HG02798 (cell line): ENCODE results near the gene TTC3.
A peak's percentile ranks its signal among the peaks of the same experiment; 100 is the strongest.
"Not testable (repeated sequence)": the region's sequence is repeated elsewhere in the genome, so short reads cannot be mapped to it uniquely, and the experiment has no call there.

Experiments used
- ATAC-seq: cut with Tn5 transposase; IDR thresholded peaks from one replicate; pipeline ENCODE4 v1.9.1; 2021; ENCODE audit warnings: mild to moderate bottlenecking; ENCODE audit not compliant: unreplicated experiment, poor library complexity

Gene TTC3

DNA sequence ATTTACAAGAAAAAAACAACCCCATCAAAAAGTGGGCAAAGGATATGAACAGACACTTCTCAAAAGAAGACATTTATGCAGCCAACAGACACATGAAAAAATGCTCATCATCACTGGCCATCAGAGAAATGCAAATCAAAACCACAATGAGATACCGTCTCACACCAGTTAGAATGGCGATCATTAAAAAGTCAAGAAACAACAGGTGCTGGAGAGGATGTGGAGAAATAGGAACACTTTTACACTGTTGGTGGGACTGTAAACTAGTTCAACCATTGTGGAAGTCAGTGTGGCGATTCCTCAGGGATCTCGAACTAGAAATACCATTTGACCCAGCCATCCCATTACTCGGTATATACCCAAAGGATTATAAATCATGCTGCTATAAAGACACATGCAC is 70.3 kb downstream of the TTC3 start:
- not testable (repeated sequence) for ATAC-seq

DNA sequence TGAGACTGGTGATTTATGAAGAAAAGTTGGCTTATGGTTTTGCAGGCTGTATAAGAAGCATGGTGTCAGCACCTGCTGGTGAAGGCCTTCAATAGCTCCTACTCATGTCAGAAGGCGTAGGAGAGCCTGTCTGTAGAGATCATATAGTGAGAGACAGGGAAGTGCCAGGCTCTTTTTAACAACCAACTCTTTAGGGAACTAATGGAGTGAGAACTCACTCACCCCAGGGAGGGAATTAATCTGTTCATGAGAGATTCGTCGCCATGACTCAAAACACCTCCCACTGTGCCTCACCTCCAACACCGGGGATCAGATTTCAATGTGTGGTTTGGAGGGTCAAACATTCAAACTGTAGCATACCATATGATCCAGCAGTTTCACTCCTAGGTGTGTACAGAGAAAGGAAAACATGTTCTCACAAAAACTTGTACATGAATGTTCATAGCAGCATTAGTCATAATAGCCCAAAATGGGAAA is 72.6 kb downstream of the TTC3 start:
- no peak for ATAC-seq

- ATAC-seq: no peak
Measured at GRCh38 chr21:37146320-37147235, 73.5 kb downstream of the TTC3 start.

DNA sequence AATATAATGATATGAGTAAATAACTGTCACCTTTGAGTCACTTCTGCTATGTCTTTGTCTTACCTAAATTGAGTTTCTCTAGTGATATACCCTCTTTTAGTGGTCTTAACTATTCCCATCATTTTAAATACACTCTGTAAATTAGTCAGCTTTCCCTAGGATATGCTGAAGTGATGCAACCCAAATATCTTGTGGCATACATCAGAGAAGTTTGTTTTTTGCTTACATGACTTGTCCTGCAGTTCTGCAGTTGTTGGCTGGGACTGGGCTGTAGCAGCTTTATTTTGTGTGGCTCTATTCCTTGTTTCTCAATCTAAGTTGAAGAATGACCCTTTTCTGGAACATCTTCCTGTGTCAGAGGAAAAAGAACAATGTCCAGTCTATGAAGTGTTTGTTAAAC is 76.4 kb downstream of the TTC3 start:
- no peak for ATAC-seq

DNA sequence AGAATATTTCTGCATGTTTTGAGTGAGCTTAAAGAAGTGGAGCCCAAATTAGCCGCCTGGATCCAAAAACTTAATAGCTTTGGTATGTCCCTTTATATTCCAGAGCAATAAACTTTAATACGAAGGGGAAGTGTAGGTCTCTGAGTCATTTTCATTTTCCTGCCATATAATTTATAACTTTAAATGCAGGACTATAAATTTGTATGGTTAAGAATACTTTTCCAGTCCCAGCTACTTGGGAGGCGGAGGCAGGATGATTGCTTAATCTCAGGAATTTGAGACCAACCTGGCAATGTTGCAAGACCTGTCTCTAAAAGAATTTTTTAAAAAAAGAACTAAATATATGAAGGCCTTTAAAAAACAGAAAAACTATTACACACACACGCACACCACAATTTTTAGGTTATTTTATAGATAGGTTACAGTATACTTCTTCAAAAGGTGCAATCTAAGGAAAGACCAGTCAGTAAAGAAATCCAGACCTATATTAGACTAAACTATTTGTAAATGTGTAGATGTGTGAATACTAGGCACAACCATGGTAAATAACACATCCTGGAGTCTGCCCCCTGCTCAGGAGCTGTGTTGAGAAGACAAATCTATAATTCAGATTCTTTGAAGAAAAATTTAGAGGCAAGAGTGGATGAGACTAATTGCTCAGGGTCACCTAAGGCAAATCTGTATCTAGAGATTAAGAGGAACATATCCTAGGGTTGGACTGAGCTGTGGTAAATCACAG is 80.3 kb downstream of the TTC3 start:
- ATAC-seq: no peak

DNA sequence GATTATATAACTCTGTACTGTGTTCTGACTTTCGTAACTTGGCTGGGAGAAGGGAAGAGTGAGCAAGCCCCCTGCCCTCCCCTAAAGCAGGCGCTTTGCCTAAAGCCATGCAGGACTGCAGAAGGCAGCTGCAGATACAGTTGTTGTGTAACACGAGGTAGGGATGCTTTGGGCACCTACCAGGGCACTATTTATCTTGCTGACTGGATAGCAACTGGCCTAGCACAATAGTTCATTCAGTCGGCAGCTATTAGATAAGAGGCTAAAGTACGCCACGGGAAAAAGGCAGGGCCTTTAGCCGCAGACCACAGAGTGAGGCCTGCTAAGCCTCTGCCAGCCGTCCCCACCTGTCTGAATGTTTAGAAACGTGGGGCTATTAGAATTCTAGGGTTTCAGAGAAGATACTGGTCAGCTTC is 80.9 kb downstream of the TTC3 start:
- ATAC-seq: no peak

GRCh38 chr21:37155186-37155585 is 82.1 kb downstream of the TTC3 start:
- no peak for ATAC-seq

GRCh38 chr21:37157938-37158337 is 84.9 kb downstream of the TTC3 start:
- no peak for ATAC-seq

DNA sequence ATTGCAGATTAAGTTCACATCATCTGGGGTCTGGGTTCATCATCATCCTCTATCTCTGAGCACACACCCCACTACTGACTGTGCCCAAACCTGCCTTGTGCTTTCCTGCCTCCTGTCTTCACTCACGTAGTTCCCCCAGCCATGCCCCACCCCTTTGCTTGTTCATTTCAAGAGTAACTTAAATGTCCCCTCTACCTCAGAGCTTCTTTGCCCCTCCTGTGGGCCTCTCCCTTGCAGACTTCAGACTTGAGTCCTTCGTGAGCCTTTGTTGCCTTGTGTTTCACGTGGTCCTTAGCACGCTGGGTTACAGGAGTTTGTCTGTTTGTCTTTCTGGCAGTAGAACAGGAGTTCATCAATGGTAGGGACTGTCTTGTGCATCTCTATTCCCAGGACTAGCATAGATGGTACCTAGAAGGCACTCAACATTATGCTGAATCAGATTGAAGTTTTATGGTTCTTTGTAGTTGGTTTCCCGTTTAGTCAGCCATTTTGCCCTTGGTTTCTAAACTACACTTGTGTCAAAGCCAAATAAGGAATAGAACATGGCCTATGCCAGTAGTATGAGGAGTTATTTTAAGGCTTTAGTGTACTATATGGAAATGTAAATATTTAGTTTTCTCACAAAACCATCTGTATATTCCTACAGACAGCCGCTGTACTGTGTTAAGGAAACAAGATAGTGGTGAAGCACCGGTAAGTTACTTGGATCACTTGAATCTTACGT is 86.2 kb downstream of the TTC3 start:
- ATAC-seq: peak; percentile 57

- ATAC-seq: no peak
Measured at GRCh38 chr21:37159949-37160348, 86.9 kb downstream of the TTC3 start.

GRCh38 chr21:37164742-37165141 is 91.7 kb downstream of the TTC3 start:
- no peak for ATAC-seq

DNA sequence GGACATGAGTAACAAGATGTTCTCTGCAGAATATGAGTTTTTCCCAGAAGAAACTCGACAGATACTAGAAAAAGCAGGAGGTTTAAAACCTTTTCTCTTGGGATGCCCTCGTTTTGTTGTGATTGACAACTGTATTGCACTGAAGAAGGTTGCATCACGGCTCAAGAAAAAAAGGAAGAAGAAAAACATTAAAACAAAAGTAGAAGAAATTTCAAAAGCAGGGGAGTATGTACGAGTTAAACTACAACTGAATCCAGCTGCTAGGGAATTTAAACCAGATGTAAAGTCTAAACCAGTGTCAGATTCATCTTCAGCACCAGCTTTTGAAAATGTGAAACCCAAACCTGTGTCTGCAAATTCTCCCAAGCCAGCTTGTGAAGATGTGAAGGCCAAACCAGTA is 92.5 kb downstream of the TTC3 start:
- ATAC-seq: no peak

GRCh38 chr21:37166733-37167132 is 93.7 kb downstream of the TTC3 start:
- no peak for ATAC-seq

DNA sequence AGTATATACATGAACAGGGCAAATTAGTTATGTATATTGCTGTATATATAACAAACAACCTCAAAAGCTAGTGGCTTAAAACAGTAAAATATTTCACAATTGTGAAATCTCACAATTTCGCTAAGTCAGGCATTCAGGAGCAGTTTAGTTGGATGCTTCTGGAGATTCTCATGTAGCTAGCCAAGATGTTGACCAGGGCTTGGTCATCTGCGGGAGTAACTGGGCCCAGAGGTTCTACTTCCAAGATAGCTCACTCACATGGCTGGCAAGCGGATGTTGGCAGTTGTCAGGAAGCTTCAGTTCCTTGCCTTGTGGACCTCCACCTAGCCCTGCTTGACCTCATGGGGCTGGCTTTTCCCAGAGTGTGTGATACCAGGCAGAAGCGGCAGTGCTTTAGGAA is 95.6 kb downstream of the TTC3 start:
- ATAC-seq: no peak

DNA sequence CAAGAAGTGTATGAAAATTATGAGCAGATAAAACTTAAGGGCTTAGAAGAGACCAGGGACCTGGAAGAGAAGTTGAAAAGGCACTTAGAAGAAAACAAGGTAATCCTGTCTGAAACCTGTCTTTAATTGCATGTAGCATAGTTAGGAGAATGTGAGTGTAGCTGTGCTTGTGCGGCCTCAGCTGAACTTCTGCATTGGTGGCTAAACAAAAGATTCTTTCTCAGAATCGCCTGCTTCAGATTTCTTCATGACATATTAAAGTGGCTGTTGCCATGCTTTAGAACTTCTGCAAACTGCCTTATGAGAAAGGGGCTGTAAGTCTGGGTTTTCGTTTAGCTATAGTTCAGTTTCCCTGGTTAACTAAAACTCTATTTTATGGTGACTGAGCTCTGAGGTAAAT is 99.6 kb downstream of the TTC3 start:
- no peak for ATAC-seq

- ATAC-seq: no peak
Measured at GRCh38 chr21:37176716-37177115, 103.7 kb downstream of the TTC3 start.

GRCh38 chr21:37181059-37181458 is 108.0 kb downstream of the TTC3 start:
- no peak for ATAC-seq

- no peak for ATAC-seq
Measured at GRCh38 chr21:37182222-37182621, 109.2 kb downstream of the TTC3 start.

GRCh38 chr21:37183749-37184148 is 110.7 kb downstream of the TTC3 start:
- ATAC-seq: no peak

DNA sequence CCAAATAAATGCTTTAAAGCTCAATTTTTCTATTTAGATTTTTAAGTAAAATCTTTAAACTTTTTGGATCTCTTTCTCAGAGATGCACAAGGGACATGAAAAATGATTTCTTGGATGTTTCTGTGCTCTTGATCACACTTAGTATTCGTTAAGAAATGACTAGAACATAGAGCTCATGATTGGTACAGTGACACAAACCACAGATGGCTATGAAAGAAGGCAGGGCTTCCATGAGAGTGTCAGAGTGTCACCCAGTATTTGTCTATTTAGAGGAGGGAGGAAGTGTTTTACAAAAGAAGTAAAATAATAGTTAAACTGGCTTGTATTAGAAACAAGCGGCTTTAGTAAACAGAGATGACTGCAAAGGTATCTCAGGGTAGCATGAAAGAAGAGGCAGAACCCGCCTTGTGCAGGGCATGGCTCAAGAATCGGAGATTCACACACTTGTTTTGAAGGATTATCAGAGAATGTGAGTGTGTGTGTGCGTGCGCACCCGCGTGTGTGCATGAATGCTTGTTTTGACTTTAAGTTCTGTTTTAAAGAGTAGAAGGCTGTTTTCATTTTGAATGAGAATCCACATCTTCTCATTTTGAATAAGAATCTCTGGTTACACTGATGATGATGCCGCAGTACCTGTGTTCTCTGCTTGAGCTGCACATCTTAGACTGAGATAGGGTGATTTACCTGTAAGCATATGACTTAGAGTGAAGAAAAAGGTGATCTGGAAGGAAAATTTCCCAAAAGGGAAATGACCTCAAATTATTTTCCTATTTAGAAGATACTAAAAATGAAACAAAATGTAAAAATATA is 111.9 kb downstream of the TTC3 start:
- ATAC-seq: no peak
